H9 (cell line): ENCODE results near the gene RAB17. TPM values are rescaled to one million over a fixed set of nuclear protein-coding genes. Genes with fewer than 3 reads are reported as not detected.

Source experiments
- DNase-seq: peaks from one replicate; pipeline ENCODE4 v3.0.0-alpha.2; 2017
- H2AFZ ChIP-seq: one replicate; pipeline ENCODE4 v1.6.1; 2013; ENCODE audit warnings: mild to moderate bottlenecking, low read length, control low read depth, moderate library complexity
- H2AK5ac ChIP-seq: 2 replicates; pipeline ENCODE4 v1.6.1; 2013; ENCODE audit warnings: low read length, control low read depth, mixed read lengths; ENCODE audit not compliant: insufficient read length
- H2BK120ac ChIP-seq: one replicate; pipeline ENCODE4 v1.6.1; 2013; ENCODE audit warnings: low read depth, mild to moderate bottlenecking, low read length, control low read depth, inconsistent platforms; ENCODE audit not compliant: poor library complexity, severe bottlenecking
- H2BK12ac ChIP-seq: 2 replicates; pipeline ENCODE4 v1.6.1; 2013; ENCODE audit warnings: low read length, control low read depth, mixed read lengths, low read depth; ENCODE audit not compliant: insufficient read length
- H2BK15ac ChIP-seq: 2 replicates; pipeline ENCODE4 v1.6.1; 2013; ENCODE audit warnings: low read depth, low read length, control low read depth
- H2BK20ac ChIP-seq: one replicate; pipeline ENCODE4 v1.6.1; 2013; ENCODE audit warnings: low read depth, mild to moderate bottlenecking, low read length, control low read depth, inconsistent platforms; ENCODE audit not compliant: poor library complexity, severe bottlenecking
- H2BK5ac ChIP-seq: 2 replicates; pipeline ENCODE4 v1.6.1; 2013; ENCODE audit warnings: low read length, control low read depth, mixed read lengths; ENCODE audit not compliant: insufficient read length
- H3K14ac ChIP-seq: 2 replicates; pipeline ENCODE4 v1.6.1; 2013; ENCODE audit warnings: low read length, control low read depth; ENCODE audit not compliant: insufficient read depth
- H3K18ac ChIP-seq: 2 replicates; pipeline ENCODE4 v1.6.1; 2013; ENCODE audit warnings: low read depth, mild to moderate bottlenecking, mixed read lengths, low read length, control low read depth; ENCODE audit not compliant: insufficient read length
- H3K23ac ChIP-seq: 2 replicates; pipeline ENCODE4 v1.6.1; 2013; ENCODE audit warnings: low read length, control low read depth, mixed read lengths, low read depth; ENCODE audit not compliant: insufficient read length
- H3K23me2 ChIP-seq: 2 replicates; pipeline ENCODE4 v1.6.1; 2013; ENCODE audit warnings: low read depth, mild to moderate bottlenecking, mixed read lengths, low read length, control low read depth; ENCODE audit not compliant: insufficient read length, poor library complexity, severe bottlenecking
- H3K27ac ChIP-seq: 2 replicates; pipeline ENCODE4 v1.5.1; 2013; ENCODE audit warnings: low read length, control low read depth, mixed read lengths, low read depth; ENCODE audit not compliant: insufficient read length
- H3K27me3 ChIP-seq: 2 replicates; pipeline ENCODE4 v1.6.1; 2013; ENCODE audit warnings: low read length, control low read depth, inconsistent platforms; ENCODE audit not compliant: insufficient read depth
- H3K4ac ChIP-seq: 2 replicates; pipeline ENCODE4 v1.6.1; 2013; ENCODE audit warnings: low read depth, mild to moderate bottlenecking, control low read depth, inconsistent platforms, low read length, moderate library complexity
- H3K4me1 ChIP-seq: 2 replicates; pipeline ENCODE4 v1.6.1; 2013; ENCODE audit warnings: low read length, control low read depth, inconsistent platforms; ENCODE audit not compliant: insufficient read depth
- H3K4me2 ChIP-seq: 2 replicates; pipeline ENCODE4 v1.6.1; 2013; ENCODE audit warnings: low read length, control low read depth, mixed read lengths; ENCODE audit not compliant: insufficient read length, insufficient read depth
- H3K56ac ChIP-seq: 2 replicates; pipeline ENCODE4 v1.6.1; 2013; ENCODE audit warnings: low read depth, mild to moderate bottlenecking, mixed read lengths, low read length, control low read depth; ENCODE audit not compliant: insufficient read length
- H3K79me1 ChIP-seq: 2 replicates; pipeline ENCODE4 v1.6.1; 2013; ENCODE audit warnings: low read depth, mild to moderate bottlenecking, moderate library complexity, low read length, control low read depth, inconsistent platforms; ENCODE audit not compliant: insufficient read depth, poor library complexity, severe bottlenecking
- H3K79me2 ChIP-seq: 2 replicates; pipeline ENCODE4 v1.6.1; 2013; ENCODE audit warnings: low read length, control low read depth, inconsistent platforms; ENCODE audit not compliant: insufficient read depth
- H3K9ac ChIP-seq: 2 replicates; pipeline ENCODE4 v1.6.1; 2013; ENCODE audit warnings: low read length, control low read depth, mixed read lengths; ENCODE audit not compliant: insufficient read length; ENCODE audit errors: extremely low read depth
- H3K9me3 ChIP-seq: one replicate; pipeline ENCODE4 v1.6.1; 2013; ENCODE audit warnings: low read depth, low read length, inconsistent platforms; ENCODE audit not compliant: control insufficient read depth
- H3T11ph ChIP-seq: one replicate; pipeline ENCODE4 v1.6.1; 2013; ENCODE audit warnings: mild to moderate bottlenecking, low read length, control low read depth, inconsistent platforms
- H4K20me1 ChIP-seq: one replicate; pipeline ENCODE4 v1.6.1; 2013; ENCODE audit not compliant: control insufficient read depth, insufficient read length, insufficient read depth
- H4K5ac ChIP-seq: 2 replicates; pipeline ENCODE4 v1.6.1; 2013; ENCODE audit warnings: low read depth, mild to moderate bottlenecking, mixed read lengths, low read length, control low read depth; ENCODE audit not compliant: insufficient read length
- H4K8ac ChIP-seq: replicated peaks from 2 replicates; pipeline ENCODE4 v1.6.1; 2013; ENCODE audit warnings: low read length, control low read depth, mixed read lengths, low read depth; ENCODE audit not compliant: insufficient read length
- H4K91ac ChIP-seq: 2 replicates; pipeline ENCODE4 v1.6.1; 2013; ENCODE audit warnings: low read depth, mild to moderate bottlenecking, moderate library complexity, mixed read lengths, low read length, control low read depth; ENCODE audit not compliant: insufficient read length
- H3K27ac Mint-ChIP-seq, 3 experiments: 2 replicates in 2 of 3; 3 replicates in 1 of 3; pipeline ENCODE4 v1.8.0; 2020 to 2021; ENCODE audit warnings: mixed read lengths in 3 of 3, mild to moderate bottlenecking in 1 of 3, moderate library complexity in 1 of 3
- H3K27me3 Mint-ChIP-seq: 2 replicates; pipeline ENCODE4 v1.8.0; 2021; ENCODE audit warnings: low read depth, mild to moderate bottlenecking, moderate library complexity, mixed read lengths
- H3K36me3 Mint-ChIP-seq, 3 experiments: 2 replicates in 2 of 3; 3 replicates in 1 of 3; pipeline ENCODE4 v1.8.0; 2020 to 2021; ENCODE audit warnings: low read depth in 3 of 3, mixed read lengths in 3 of 3; ENCODE audit not compliant: insufficient read depth in 1 of 3
- H3K4me1 Mint-ChIP-seq, 2 experiments: 2 replicates each; pipeline ENCODE4 v1.8.0; 2020; ENCODE audit warnings: mixed read lengths in 2 of 2
- H3K4me3 Mint-ChIP-seq, 2 experiments: 2 replicates in 1 of 2; 3 replicates in 1 of 2; pipeline ENCODE4 v1.8.0; 2020 to 2021; ENCODE audit warnings: mild to moderate bottlenecking in 2 of 2, mixed read lengths in 2 of 2, moderate library complexity in 1 of 2
- H3K9me3 Mint-ChIP-seq, 2 experiments: 2 replicates in 1 of 2; 3 replicates in 1 of 2; pipeline ENCODE4 v1.8.0; 2020; ENCODE audit warnings: mild to moderate bottlenecking in 2 of 2, mixed read lengths in 2 of 2, moderate library complexity in 1 of 2
- WGBS: extraction: QIAGEN DNeasy Blood & Tissue Kit; methylation state at CpG from one replicate; pipeline ENCODE4 v1.1.7; 2013; ENCODE audit warnings: missing lambda C conversion rate, low lambda C conversion rate, mixed read lengths; ENCODE audit not compliant: insufficient read length; ENCODE audit errors: extremely low coverage; 5-methylcytosine and 5-hydroxymethylcytosine counted together
- total RNA-seq: library from RNA; stranded (reverse); gene quantifications from 2 replicates; pipeline ENCODE4 v1.2.1, GENCODE V29; 2021
- TF ChIP-seq, protein P1 (sequence below): fragments of 200-600 bp; sonication (generic); conservative IDR thresholded peaks from 3 replicates; pipeline ENCODE4 v1.8.0; 2021; ENCODE audit warnings: antibody characterized with exemption, mild to moderate bottlenecking

RAB17 gene
- total RNA-seq, 1 experiment from 2014 or later = 31.9 TPM

DNA sequence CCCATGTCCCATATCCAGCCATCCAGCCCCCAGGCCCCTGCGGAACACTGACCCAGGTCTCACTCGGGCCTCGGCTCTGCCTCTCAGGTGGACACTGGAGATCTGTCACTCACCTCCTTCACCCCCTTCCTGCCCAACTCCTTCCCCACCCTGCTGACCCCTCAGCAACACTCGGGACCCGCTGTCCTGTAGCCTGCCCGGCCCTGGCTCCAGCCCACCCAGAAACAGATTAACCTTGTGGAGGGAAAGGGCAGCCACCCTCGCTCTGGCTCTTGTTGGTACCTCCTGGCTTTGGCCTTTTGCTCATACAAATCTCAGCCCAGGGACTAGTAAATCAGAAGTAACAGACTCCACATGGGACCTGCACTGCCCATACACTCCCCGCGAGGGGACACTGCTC lies 53.9 kb downstream of the RAB17 start:
- Histone ChIP-seq H2BK15ac (no peak overlapping the region), H3T11ph (no peak overlapping the region), H4K20me1 (no peaks in the 10 kb centered on the region), H2BK5ac (no peak overlapping the region), H2AFZ (no peak overlapping the region), H3K23ac (no peak overlapping the region), H3K9ac (no peak overlapping the region), H3K27me3 (no peaks in the 10 kb centered on the region), H3K4ac (no peak overlapping the region), H3K79me2 (no peaks in the 10 kb centered on the region), H3K14ac (no peak overlapping the region), H2BK12ac (no peak overlapping the region), H4K5ac (no peak overlapping the region), H3K27ac (no peak overlapping the region), H2BK120ac (no peak overlapping the region), H3K56ac (no peak overlapping the region), H2BK20ac (no peak overlapping the region), H4K91ac (no peak overlapping the region), H3K4me2 (no peak overlapping the region), H3K79me1 (no peaks in the 10 kb centered on the region), H3K23me2 (peaks cover 2% of the 10 kb centered on the region), H3K9me3 (no peaks in the 10 kb centered on the region), H3K18ac (no peak overlapping the region), H2AK5ac (no peak overlapping the region), H3K4me1 (no peaks in the 10 kb centered on the region), H4K8ac (no peak overlapping the region)
- DNase-seq = no peak
- no CpG with 5 or more reads among the region's 9 CpGs for WGBS
- H3K27me3 Mint-ChIP-seq = peaks cover 13% of the 10 kb centered on the region
- H3K9me3 Mint-ChIP-seq = peaks cover 0 to under 1% of the 10 kb centered on the region in 2 experiments; a peak in 2 of 5 replicates
- peaks cover 9 to 16% of the 10 kb centered on the region in 2 experiments for H3K4me1 Mint-ChIP-seq
- TF ChIP-seq, protein P1, sequence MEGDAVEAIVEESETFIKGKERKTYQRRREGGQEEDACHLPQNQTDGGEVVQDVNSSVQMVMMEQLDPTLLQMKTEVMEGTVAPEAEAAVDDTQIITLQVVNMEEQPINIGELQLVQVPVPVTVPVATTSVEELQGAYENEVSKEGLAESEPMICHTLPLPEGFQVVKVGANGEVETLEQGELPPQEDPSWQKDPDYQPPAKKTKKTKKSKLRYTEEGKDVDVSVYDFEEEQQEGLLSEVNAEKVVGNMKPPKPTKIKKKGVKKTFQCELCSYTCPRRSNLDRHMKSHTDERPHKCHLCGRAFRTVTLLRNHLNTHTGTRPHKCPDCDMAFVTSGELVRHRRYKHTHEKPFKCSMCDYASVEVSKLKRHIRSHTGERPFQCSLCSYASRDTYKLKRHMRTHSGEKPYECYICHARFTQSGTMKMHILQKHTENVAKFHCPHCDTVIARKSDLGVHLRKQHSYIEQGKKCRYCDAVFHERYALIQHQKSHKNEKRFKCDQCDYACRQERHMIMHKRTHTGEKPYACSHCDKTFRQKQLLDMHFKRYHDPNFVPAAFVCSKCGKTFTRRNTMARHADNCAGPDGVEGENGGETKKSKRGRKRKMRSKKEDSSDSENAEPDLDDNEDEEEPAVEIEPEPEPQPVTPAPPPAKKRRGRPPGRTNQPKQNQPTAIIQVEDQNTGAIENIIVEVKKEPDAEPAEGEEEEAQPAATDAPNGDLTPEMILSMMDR = no peak
- H3K36me3 Mint-ChIP-seq = no peaks in the 10 kb centered on the region; a peak in 1 of 7 replicates
- no peak overlapping the region for H3K27ac Mint-ChIP-seq
- H3K4me3 Mint-ChIP-seq = no peak overlapping the region
